OCI-LY3 (cell line): Measurements from ENCODE around the gene SF3B4.

Source experiments
- EZH2phosphoT487 ChIP-seq: fragments of 200-600 bp; shearing (Covaris generic); IDR thresholded peaks from 2 replicates; pipeline ENCODE4 v1.6.1; 2018; ENCODE audit warnings: antibody characterized with exemption, mixed run types, low read depth
- TF ChIP-seq, protein P1 (sequence below): fragments of 200-600, 300-600 bp; sonication (generic); IDR thresholded peaks from 2 replicates; pipeline ENCODE4 v1.5.1; 2014; ENCODE audit warnings: antibody characterized with exemption, low read length, low read depth

- TF ChIP-seq, protein P1, sequence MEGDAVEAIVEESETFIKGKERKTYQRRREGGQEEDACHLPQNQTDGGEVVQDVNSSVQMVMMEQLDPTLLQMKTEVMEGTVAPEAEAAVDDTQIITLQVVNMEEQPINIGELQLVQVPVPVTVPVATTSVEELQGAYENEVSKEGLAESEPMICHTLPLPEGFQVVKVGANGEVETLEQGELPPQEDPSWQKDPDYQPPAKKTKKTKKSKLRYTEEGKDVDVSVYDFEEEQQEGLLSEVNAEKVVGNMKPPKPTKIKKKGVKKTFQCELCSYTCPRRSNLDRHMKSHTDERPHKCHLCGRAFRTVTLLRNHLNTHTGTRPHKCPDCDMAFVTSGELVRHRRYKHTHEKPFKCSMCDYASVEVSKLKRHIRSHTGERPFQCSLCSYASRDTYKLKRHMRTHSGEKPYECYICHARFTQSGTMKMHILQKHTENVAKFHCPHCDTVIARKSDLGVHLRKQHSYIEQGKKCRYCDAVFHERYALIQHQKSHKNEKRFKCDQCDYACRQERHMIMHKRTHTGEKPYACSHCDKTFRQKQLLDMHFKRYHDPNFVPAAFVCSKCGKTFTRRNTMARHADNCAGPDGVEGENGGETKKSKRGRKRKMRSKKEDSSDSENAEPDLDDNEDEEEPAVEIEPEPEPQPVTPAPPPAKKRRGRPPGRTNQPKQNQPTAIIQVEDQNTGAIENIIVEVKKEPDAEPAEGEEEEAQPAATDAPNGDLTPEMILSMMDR: no peak
- TF ChIP-seq EZH2phosphoT487: no peak
Observed at GRCh38 chr1:149945206-149945605, 17.6 kb upstream of the SF3B4 start.
